MCF 10A (cell line): ENCODE data around the gene ELFN2. TPM values are rescaled to one million over a fixed set of nuclear protein-coding genes. Genes with fewer than 3 reads are reported as not detected.

ENCODE experiments used
- BruUV-seq: library from RNA; stranded (reverse); fragments of 400-500 nt; replicated peaks from 2 replicates; lab custom pipeline; 2021; lab: Mats Ljungman, UMichigan
- CTCF ChIA-PET: fragments of 300-600 bp; sonication (Branson Sonifier 250); formaldehyde crosslinking; extraction: SDS; loops from one replicate; lab custom pipeline; 2021; ENCODE audit warnings: antibody characterized with exemption, inconsistent platforms; lab: Yijun Ruan, JAX
- POLR2A ChIA-PET: fragments of 300-600, 350-650 bp; sonication (Branson Sonifier 250); formaldehyde crosslinking; extraction: SDS; loops from one replicate; lab custom pipeline; 2020; ENCODE audit warnings: antibody characterized with exemption, inconsistent platforms; lab: Yijun Ruan, JAX
- DNase-seq: peaks from one replicate; pipeline ENCODE4 v3.0.0-alpha.2; 2018; ENCODE audit not compliant: unreplicated experiment
- H3K27ac Mint-ChIP-seq: one replicate; pipeline ENCODE4 v1.8.0; 2022; ENCODE audit warnings: mild to moderate bottlenecking, low read depth, mixed read lengths; ENCODE audit not compliant: unreplicated experiment
- H3K27me3 Mint-ChIP-seq: one replicate; pipeline ENCODE4 v1.8.0; 2022; ENCODE audit warnings: mixed read lengths; ENCODE audit not compliant: insufficient read depth, unreplicated experiment
- H3K36me3 Mint-ChIP-seq: one replicate; pipeline ENCODE4 v1.8.0; 2022; ENCODE audit warnings: mild to moderate bottlenecking, moderate library complexity, mixed read lengths; ENCODE audit not compliant: insufficient read depth, unreplicated experiment
- H3K4me1 Mint-ChIP-seq: one replicate; pipeline ENCODE4 v1.8.0; 2022; ENCODE audit warnings: mixed read lengths; ENCODE audit not compliant: insufficient read depth, unreplicated experiment
- H3K4me3 Mint-ChIP-seq: one replicate; pipeline ENCODE4 v1.8.0; 2022; ENCODE audit warnings: mild to moderate bottlenecking, moderate library complexity, mixed read lengths; ENCODE audit not compliant: unreplicated experiment
- H3K9me3 Mint-ChIP-seq: one replicate; pipeline ENCODE4 v1.8.0; 2022; ENCODE audit warnings: mixed read lengths; ENCODE audit not compliant: unreplicated experiment
- intact Hi-C: fragments of 100-400 bp; cut with micrococcal nuclease; formaldehyde crosslinking; loops from 2 replicates; pipeline ENCODE4 v1.14.1; 2022
- total RNA-seq: library from RNA; stranded (reverse); gene quantifications from 2 replicates; pipeline ENCODE4 v1.2.3, GENCODE V29; 2022
- TF ChIP-seq, protein P1 (sequence below): fragments of 200-600 bp; IDR thresholded peaks from one replicate; pipeline ENCODE4 v1.8.0; 2022; ENCODE audit warnings: antibody characterized with exemption, mild to moderate bottlenecking; ENCODE audit not compliant: unreplicated experiment

Gene ELFN2
- total RNA-seq, 1 experiment from 2014 or later, result 4.2 TPM

DNA sequence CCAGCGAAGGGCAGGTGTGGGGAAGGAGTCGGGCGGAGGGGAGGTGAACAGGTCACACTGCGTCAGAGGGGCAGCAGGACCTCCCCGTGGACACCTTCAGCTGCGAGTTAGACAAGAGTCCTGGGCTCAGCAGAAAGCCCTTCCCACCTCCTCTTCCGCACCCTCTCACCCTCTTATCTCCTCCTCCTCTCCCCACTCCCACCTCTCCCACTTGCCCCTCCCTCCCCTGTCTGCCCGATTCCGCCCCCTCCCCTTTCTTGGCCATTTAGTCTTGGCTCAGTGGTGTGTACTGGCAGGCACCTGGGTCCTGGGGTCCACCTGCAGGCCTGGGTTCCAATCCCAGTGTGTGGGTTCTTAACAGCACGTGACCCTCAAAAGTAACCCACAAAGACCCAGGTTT, 107.8 kb downstream of the ELFN2 start:
- Mint-ChIP-seq H3K36me3 (no peaks in the 10 kb centered on the region), H3K9me3 (no peaks in the 10 kb centered on the region), H3K4me3 (no peak overlapping the region), H3K27ac (no peak overlapping the region), H3K27me3 (no peaks in the 10 kb centered on the region), H3K4me1 (peaks cover 21% of the 10 kb centered on the region)
- POLR2A ChIA-PET, result no interaction called here
- intact Hi-C loops, result loop anchor here (5.0 to 10.0 kb wide), 2 partner anchors 52 to 275 kb away; no protein-coding TSS in a partner anchor
- CTCF ChIA-PET, result interaction anchor here (0.6 to 8.4 kb wide), 3 partner anchors 14 to 139 kb away, joined by 3 to 195 read pairs (median 11); no protein-coding TSS in a partner anchor
- BruUV-seq, result no TSS peak
- TF ChIP-seq, protein P1, sequence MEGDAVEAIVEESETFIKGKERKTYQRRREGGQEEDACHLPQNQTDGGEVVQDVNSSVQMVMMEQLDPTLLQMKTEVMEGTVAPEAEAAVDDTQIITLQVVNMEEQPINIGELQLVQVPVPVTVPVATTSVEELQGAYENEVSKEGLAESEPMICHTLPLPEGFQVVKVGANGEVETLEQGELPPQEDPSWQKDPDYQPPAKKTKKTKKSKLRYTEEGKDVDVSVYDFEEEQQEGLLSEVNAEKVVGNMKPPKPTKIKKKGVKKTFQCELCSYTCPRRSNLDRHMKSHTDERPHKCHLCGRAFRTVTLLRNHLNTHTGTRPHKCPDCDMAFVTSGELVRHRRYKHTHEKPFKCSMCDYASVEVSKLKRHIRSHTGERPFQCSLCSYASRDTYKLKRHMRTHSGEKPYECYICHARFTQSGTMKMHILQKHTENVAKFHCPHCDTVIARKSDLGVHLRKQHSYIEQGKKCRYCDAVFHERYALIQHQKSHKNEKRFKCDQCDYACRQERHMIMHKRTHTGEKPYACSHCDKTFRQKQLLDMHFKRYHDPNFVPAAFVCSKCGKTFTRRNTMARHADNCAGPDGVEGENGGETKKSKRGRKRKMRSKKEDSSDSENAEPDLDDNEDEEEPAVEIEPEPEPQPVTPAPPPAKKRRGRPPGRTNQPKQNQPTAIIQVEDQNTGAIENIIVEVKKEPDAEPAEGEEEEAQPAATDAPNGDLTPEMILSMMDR, result no peak
- DNase-seq, result no peak

DNA sequence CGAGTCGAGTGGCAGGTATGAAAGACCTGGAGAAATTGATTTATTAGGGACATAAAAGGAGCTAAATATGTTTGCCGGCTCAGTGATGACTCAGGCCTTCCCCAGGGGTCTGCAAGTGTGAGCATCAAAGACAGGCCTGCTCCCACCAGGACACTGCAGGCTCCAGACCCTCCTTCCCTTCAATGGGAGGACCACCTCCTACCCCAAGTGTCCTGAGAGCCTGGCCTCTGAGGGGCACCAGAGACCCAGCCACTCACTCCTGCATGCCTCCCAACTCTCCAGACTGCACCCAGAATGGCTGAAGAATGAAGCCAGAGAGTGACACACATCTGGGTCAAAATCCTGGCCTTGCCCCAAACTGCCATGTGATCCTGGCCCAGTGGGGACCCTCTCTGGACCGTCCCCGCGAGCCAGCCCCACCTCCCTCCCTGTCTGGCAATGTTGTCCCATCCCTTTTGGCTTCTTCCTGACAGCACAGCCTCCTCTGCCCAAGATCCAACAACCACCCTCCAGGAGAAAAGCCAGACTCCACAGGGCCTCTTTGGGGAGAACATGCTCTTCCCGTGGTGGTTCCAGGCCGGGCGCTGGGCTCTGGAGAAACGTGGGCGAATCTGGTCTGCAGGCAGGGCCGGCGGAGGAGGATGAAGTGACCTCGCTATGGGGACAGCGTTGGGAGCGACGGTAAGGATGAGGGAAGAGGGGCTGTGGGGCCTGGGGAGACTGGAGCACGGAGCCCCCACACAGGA, 108.7 kb downstream of the ELFN2 start:
- H3K9me3 Mint-ChIP-seq, result no peaks in the 10 kb centered on the region
- H3K4me1 Mint-ChIP-seq, result peaks cover 26% of the 10 kb centered on the region
- DNase-seq, result no peak
- intact Hi-C loops, result loop anchor here (5.0 to 10.0 kb wide), 2 partner anchors 51 to 276 kb away; no protein-coding TSS in a partner anchor
- H3K27me3 Mint-ChIP-seq, result no peaks in the 10 kb centered on the region
- ChIA-PET CTCF (interaction anchor here (0.6 to 8.4 kb wide), 10 partner anchors 11 to 244 kb away, joined by 3 to 195 read pairs (median 5); partner anchors contain the start of gene ELFN2), POLR2A (interaction anchor here (1.3 to 2.6 kb wide), 2 partner anchors 137 to 138 kb away, joined by 3 to 10 read pairs; no protein-coding TSS in a partner anchor)
- no peak overlapping the region for H3K4me3 Mint-ChIP-seq
- TF ChIP-seq, protein P1, result no peak
- BruUV-seq, result no TSS peak
- H3K27ac Mint-ChIP-seq, result no peak overlapping the region
- no peaks in the 10 kb centered on the region for H3K36me3 Mint-ChIP-seq

Other genes with a start within 250 kb of the ELFN2 start
- 6.6 and 11.6 TPM in 2 replicates for gene C1QTNF6, start 239.2 kb downstream of the ELFN2 start, total RNA-seq
- not detected in 2 replicates for gene SSTR3, start 215.0 kb downstream of the ELFN2 start, total RNA-seq
- 42.4 and 52.6 TPM in 2 replicates for gene RAC2, start 183.2 kb downstream of the ELFN2 start, total RNA-seq
- 0.22 TPM in 1 of 2 replicates, not detected in the other for gene CYTH4, start 145.0 kb downstream of the ELFN2 start, total RNA-seq
- gene MFNG, start 58.9 kb upstream of the ELFN2 start, total RNA-seq, result 0.56 and 1.2 TPM in 2 replicates
- 20.6 and 22.7 TPM in 2 replicates for gene CARD10, start 91.9 kb upstream of the ELFN2 start, total RNA-seq
- 86.0 and 148 TPM in 2 replicates for gene CDC42EP1, start 133.0 kb upstream of the ELFN2 start, total RNA-seq
- gene LGALS2, start 152.6 kb upstream of the ELFN2 start, total RNA-seq, result not detected in 2 replicates
- gene GGA1, start 181.4 kb upstream of the ELFN2 start, total RNA-seq, result 52.7 and 59.1 TPM in 2 replicates
- gene SH3BP1, start 212.2 kb upstream of the ELFN2 start, total RNA-seq, result 1.5 and 1.9 TPM in 2 replicates
- 10.3 and 10.5 TPM in 2 replicates for gene PDXP, start 231.2 kb upstream of the ELFN2 start, total RNA-seq
- gene LGALS1, start 248.2 kb upstream of the ELFN2 start, total RNA-seq, result 1,407 and 1,635 TPM in 2 replicates